ENCODE data around the gene BCS1L.
A peak's percentile ranks its signal among the peaks of the same experiment; 100 is the strongest.

Gene BCS1L, protein sequence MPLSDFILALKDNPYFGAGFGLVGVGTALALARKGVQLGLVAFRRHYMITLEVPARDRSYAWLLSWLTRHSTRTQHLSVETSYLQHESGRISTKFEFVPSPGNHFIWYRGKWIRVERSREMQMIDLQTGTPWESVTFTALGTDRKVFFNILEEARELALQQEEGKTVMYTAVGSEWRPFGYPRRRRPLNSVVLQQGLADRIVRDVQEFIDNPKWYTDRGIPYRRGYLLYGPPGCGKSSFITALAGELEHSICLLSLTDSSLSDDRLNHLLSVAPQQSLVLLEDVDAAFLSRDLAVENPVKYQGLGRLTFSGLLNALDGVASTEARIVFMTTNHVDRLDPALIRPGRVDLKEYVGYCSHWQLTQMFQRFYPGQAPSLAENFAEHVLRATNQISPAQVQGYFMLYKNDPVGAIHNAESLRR

DNA sequence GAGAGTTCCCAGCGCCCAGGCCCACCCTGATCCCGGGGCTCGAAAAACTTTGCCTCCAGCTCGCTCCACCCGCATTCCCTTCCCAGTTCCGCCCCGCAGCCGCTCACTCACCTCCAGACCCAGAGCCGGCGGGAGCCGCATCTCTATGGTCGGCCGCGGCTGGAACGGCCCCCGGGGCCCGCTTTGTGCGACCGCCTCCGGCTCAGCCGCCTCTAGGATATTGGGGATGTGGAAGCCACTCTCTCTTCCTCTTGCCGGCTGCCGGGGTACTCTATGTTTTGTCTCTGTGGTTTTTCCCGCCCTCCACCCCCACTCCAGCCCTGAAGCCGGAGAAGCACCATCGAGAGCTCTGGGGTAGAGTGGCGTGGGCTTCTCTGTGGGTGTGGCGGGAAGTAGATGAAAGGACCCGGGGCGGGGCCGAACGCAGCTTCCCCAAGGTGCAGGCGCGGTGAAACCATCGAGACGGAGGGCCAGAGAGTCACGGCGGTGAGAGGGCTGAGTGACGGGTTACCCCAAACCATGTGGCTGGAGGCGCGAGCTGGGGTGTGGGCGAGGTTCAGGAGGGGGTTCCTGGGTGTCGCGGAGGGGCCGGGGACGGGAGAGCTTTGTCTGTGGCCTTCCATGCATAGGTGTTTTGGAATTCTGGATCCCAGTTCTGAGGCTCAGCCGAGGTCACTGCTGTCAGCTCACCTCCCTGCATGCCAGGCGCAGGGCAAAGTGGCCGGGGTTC is at the start of gene BCS1L, which contains the start of gene ZNF142:
BCS1L (plus strand) TSS at position 426 of the 730 bp plus-strand sequence. CDS start 1,305 bp downstream, outside the sequence.
ZNF142 (minus strand) TSS at position 366 of the 730 bp plus-strand sequence. CDS start 3,194 bp downstream, outside the sequence.
- DNase-seq (ENCODE audit: low spot score) (peak; percentile 94), ATAC-seq (ENCODE audit: low read depth) (peak; percentile 95)
- Histone ChIP-seq H3K4me1 (ENCODE audit: insufficient read depth, poor library complexity, severe bottlenecking) (no peaks in the 10 kb centered on the region), H3K27ac (ENCODE audit: poor library complexity, severe bottlenecking) (peak within 1 kb of the TSS; percentile 42), H3K36me3 (ENCODE audit: low read depth) (peaks cover 54% of the 10 kb centered on the region), H3K9me3 (ENCODE audit: severe bottlenecking) (no peaks in the 10 kb centered on the region), H3K4me3 (ENCODE audit: severe bottlenecking) (peak within 1 kb of the TSS; percentile 83), H3K27me3 (ENCODE audit: insufficient read depth, poor library complexity, severe bottlenecking) (no peaks in the 10 kb centered on the region)
- TF ChIP-seq, protein P1, sequence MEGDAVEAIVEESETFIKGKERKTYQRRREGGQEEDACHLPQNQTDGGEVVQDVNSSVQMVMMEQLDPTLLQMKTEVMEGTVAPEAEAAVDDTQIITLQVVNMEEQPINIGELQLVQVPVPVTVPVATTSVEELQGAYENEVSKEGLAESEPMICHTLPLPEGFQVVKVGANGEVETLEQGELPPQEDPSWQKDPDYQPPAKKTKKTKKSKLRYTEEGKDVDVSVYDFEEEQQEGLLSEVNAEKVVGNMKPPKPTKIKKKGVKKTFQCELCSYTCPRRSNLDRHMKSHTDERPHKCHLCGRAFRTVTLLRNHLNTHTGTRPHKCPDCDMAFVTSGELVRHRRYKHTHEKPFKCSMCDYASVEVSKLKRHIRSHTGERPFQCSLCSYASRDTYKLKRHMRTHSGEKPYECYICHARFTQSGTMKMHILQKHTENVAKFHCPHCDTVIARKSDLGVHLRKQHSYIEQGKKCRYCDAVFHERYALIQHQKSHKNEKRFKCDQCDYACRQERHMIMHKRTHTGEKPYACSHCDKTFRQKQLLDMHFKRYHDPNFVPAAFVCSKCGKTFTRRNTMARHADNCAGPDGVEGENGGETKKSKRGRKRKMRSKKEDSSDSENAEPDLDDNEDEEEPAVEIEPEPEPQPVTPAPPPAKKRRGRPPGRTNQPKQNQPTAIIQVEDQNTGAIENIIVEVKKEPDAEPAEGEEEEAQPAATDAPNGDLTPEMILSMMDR (IDR thresholded peaks at IDR 0.05; ENCODE audit: poor library complexity, severe bottlenecking): no peak

DNA sequence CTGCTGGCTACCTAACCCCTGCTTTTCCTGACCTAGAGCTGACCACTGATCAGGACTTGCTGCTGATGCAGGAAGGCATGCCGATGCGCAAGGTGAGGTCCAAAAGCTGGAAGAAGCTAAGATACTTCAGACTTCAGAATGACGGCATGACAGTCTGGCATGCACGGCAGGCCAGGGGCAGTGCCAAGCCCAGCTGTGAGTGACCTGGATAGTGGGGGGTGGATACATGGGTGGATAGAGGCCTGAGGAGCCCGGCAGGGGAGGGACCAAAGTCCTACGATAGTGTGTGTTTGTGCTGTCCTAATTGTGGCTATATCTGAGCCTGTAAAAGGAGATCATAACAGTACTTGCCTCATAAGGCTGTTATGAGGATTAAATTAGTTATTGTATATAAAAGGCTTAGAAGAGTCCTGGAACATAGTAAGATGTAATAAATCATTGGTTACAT is 43.6 kb upstream of the BCS1L start:
- no peak for ATAC-seq (ENCODE audit: low read depth)
- H3K27ac ChIP-seq (ENCODE audit: poor library complexity, severe bottlenecking): no peak overlapping the region
- no peak for DNase-seq (ENCODE audit: low spot score)
- no peaks in the 10 kb centered on the region for H3K27me3 ChIP-seq (ENCODE audit: insufficient read depth, poor library complexity, severe bottlenecking)
- TF ChIP-seq, protein P1 (IDR thresholded peaks at IDR 0.05; ENCODE audit: poor library complexity, severe bottlenecking): no peak
- H3K36me3 ChIP-seq (ENCODE audit: low read depth): no peaks in the 10 kb centered on the region
- H3K4me3 ChIP-seq (ENCODE audit: severe bottlenecking): no peak overlapping the region
- no peaks in the 10 kb centered on the region for H3K4me1 ChIP-seq (ENCODE audit: insufficient read depth, poor library complexity, severe bottlenecking)
- no peaks in the 10 kb centered on the region for H3K9me3 ChIP-seq (ENCODE audit: severe bottlenecking)

DNA sequence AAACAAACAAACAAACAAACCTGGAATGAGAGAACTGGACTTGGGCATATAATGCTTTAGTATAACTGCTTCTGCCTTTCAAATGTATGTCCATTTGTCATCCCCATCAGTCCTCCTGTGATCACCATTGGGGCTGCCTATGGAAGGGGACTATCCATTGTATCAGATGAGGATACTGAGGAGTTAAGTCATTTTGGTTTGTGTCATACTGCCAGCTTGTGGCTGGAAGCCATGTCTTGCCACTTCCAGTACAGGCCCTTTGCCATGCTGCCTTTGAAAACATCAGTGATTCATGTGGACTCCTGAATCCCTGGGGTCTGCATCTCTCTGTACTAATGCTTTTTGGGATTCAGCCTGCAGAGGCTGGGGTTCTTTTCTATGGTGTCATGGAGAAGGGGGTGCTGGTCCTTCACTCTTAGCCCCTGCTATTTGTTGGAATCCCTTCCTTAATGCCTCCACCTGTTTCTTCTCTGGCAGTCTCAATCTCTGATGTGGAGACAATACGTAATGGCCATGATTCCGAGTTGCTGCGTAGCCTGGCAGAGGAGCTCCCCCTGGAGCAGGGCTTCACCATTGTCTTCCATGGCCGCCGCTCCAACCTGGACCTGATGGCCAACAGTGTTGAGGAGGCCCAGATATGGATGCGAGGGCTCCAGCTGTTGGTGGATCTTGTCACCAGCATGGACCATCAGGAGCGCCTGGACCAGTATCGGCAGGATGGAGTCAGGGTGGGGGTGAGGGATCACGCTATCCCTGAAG is 41.2 kb upstream of the BCS1L start:
- TF ChIP-seq, protein P1 (IDR thresholded peaks at IDR 0.05; ENCODE audit: poor library complexity, severe bottlenecking): peak; percentile 54
- H3K4me1 ChIP-seq (ENCODE audit: insufficient read depth, poor library complexity, severe bottlenecking): no peaks in the 10 kb centered on the region
- H3K27me3 ChIP-seq (ENCODE audit: insufficient read depth, poor library complexity, severe bottlenecking): no peaks in the 10 kb centered on the region
- H3K9me3 ChIP-seq (ENCODE audit: severe bottlenecking): no peaks in the 10 kb centered on the region
- H3K36me3 ChIP-seq (ENCODE audit: low read depth): no peaks in the 10 kb centered on the region
- DNase-seq (ENCODE audit: low spot score): no peak
- peak; percentile 74 for ATAC-seq (ENCODE audit: low read depth)
- no peak overlapping the region for H3K27ac ChIP-seq (ENCODE audit: poor library complexity, severe bottlenecking)
- H3K4me3 ChIP-seq (ENCODE audit: severe bottlenecking): no peak overlapping the region

DNA sequence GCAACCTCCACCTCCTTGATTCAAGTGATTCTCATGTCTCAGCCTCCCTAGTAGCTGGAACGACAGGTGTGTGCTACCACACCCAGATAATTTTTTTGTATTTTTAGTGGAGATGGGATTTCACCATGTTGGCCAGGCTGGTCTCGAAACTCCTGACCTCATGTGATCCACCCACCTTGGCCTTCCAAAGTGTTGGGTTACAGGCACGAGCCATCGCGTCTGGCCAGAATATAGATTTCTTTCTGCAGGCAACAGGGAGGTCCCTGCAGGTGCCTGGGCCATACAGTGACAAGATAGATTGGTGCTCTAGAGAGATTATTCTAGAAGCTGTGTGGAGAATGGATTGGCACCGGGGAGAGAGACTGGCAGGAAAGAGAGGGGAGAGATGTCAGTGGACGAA is 38.5 kb upstream of the BCS1L start:
- H3K4me3 ChIP-seq (ENCODE audit: severe bottlenecking): no peak overlapping the region
- ATAC-seq (ENCODE audit: low read depth) (no peak), DNase-seq (ENCODE audit: low spot score) (no peak)
- no peaks in the 10 kb centered on the region for H3K9me3 ChIP-seq (ENCODE audit: severe bottlenecking)
- H3K4me1 ChIP-seq (ENCODE audit: insufficient read depth, poor library complexity, severe bottlenecking): no peaks in the 10 kb centered on the region
- H3K27me3 ChIP-seq (ENCODE audit: insufficient read depth, poor library complexity, severe bottlenecking): no peaks in the 10 kb centered on the region
- H3K27ac ChIP-seq (ENCODE audit: poor library complexity, severe bottlenecking): no peak overlapping the region
- TF ChIP-seq, protein P1 (IDR thresholded peaks at IDR 0.05; ENCODE audit: poor library complexity, severe bottlenecking): no peak
- no peaks in the 10 kb centered on the region for H3K36me3 ChIP-seq (ENCODE audit: low read depth)
